H9 (cell line): ENCODE data around the gene F13B. TPM values are rescaled to one million over a fixed set of nuclear protein-coding genes. Genes with fewer than 3 reads are reported as not detected.

Experiments
- DNase-seq: peaks from one replicate; pipeline ENCODE4 v3.0.0-alpha.2; 2017
- H2AFZ ChIP-seq: one replicate; pipeline ENCODE4 v1.6.1; 2013; ENCODE audit warnings: mild to moderate bottlenecking, low read length, control low read depth, moderate library complexity
- H2AK5ac ChIP-seq: 2 replicates; pipeline ENCODE4 v1.6.1; 2013; ENCODE audit warnings: low read length, control low read depth, mixed read lengths; ENCODE audit not compliant: insufficient read length
- H2BK120ac ChIP-seq: one replicate; pipeline ENCODE4 v1.6.1; 2013; ENCODE audit warnings: low read depth, mild to moderate bottlenecking, low read length, control low read depth, inconsistent platforms; ENCODE audit not compliant: poor library complexity, severe bottlenecking
- H2BK12ac ChIP-seq: 2 replicates; pipeline ENCODE4 v1.6.1; 2013; ENCODE audit warnings: low read length, control low read depth, mixed read lengths, low read depth; ENCODE audit not compliant: insufficient read length
- H2BK15ac ChIP-seq: 2 replicates; pipeline ENCODE4 v1.6.1; 2013; ENCODE audit warnings: low read depth, low read length, control low read depth
- H2BK20ac ChIP-seq: one replicate; pipeline ENCODE4 v1.6.1; 2013; ENCODE audit warnings: low read depth, mild to moderate bottlenecking, low read length, control low read depth, inconsistent platforms; ENCODE audit not compliant: poor library complexity, severe bottlenecking
- H2BK5ac ChIP-seq: 2 replicates; pipeline ENCODE4 v1.6.1; 2013; ENCODE audit warnings: low read length, control low read depth, mixed read lengths; ENCODE audit not compliant: insufficient read length
- H3K14ac ChIP-seq: 2 replicates; pipeline ENCODE4 v1.6.1; 2013; ENCODE audit warnings: low read length, control low read depth; ENCODE audit not compliant: insufficient read depth
- H3K18ac ChIP-seq: 2 replicates; pipeline ENCODE4 v1.6.1; 2013; ENCODE audit warnings: low read depth, mild to moderate bottlenecking, mixed read lengths, low read length, control low read depth; ENCODE audit not compliant: insufficient read length
- H3K23ac ChIP-seq: 2 replicates; pipeline ENCODE4 v1.6.1; 2013; ENCODE audit warnings: low read length, control low read depth, mixed read lengths, low read depth; ENCODE audit not compliant: insufficient read length
- H3K23me2 ChIP-seq: 2 replicates; pipeline ENCODE4 v1.6.1; 2013; ENCODE audit warnings: low read depth, mild to moderate bottlenecking, mixed read lengths, low read length, control low read depth; ENCODE audit not compliant: insufficient read length, poor library complexity, severe bottlenecking
- H3K27ac ChIP-seq: 2 replicates; pipeline ENCODE4 v1.5.1; 2013; ENCODE audit warnings: low read length, control low read depth, mixed read lengths, low read depth; ENCODE audit not compliant: insufficient read length
- H3K27me3 ChIP-seq: 2 replicates; pipeline ENCODE4 v1.6.1; 2013; ENCODE audit warnings: low read length, control low read depth, inconsistent platforms; ENCODE audit not compliant: insufficient read depth
- H3K4ac ChIP-seq: 2 replicates; pipeline ENCODE4 v1.6.1; 2013; ENCODE audit warnings: low read depth, mild to moderate bottlenecking, control low read depth, inconsistent platforms, low read length, moderate library complexity
- H3K4me1 ChIP-seq: 2 replicates; pipeline ENCODE4 v1.6.1; 2013; ENCODE audit warnings: low read length, control low read depth, inconsistent platforms; ENCODE audit not compliant: insufficient read depth
- H3K4me2 ChIP-seq: 2 replicates; pipeline ENCODE4 v1.6.1; 2013; ENCODE audit warnings: low read length, control low read depth, mixed read lengths; ENCODE audit not compliant: insufficient read length, insufficient read depth
- H3K56ac ChIP-seq: 2 replicates; pipeline ENCODE4 v1.6.1; 2013; ENCODE audit warnings: low read depth, mild to moderate bottlenecking, mixed read lengths, low read length, control low read depth; ENCODE audit not compliant: insufficient read length
- H3K79me1 ChIP-seq: 2 replicates; pipeline ENCODE4 v1.6.1; 2013; ENCODE audit warnings: low read depth, mild to moderate bottlenecking, moderate library complexity, low read length, control low read depth, inconsistent platforms; ENCODE audit not compliant: insufficient read depth, poor library complexity, severe bottlenecking
- H3K79me2 ChIP-seq: 2 replicates; pipeline ENCODE4 v1.6.1; 2013; ENCODE audit warnings: low read length, control low read depth, inconsistent platforms; ENCODE audit not compliant: insufficient read depth
- H3K9ac ChIP-seq: 2 replicates; pipeline ENCODE4 v1.6.1; 2013; ENCODE audit warnings: low read length, control low read depth, mixed read lengths; ENCODE audit not compliant: insufficient read length; ENCODE audit errors: extremely low read depth
- H3K9me3 ChIP-seq: one replicate; pipeline ENCODE4 v1.6.1; 2013; ENCODE audit warnings: low read depth, low read length, inconsistent platforms; ENCODE audit not compliant: control insufficient read depth
- H3T11ph ChIP-seq: one replicate; pipeline ENCODE4 v1.6.1; 2013; ENCODE audit warnings: mild to moderate bottlenecking, low read length, control low read depth, inconsistent platforms
- H4K20me1 ChIP-seq: one replicate; pipeline ENCODE4 v1.6.1; 2013; ENCODE audit not compliant: control insufficient read depth, insufficient read length, insufficient read depth
- H4K5ac ChIP-seq: 2 replicates; pipeline ENCODE4 v1.6.1; 2013; ENCODE audit warnings: low read depth, mild to moderate bottlenecking, mixed read lengths, low read length, control low read depth; ENCODE audit not compliant: insufficient read length
- H4K8ac ChIP-seq: replicated peaks from 2 replicates; pipeline ENCODE4 v1.6.1; 2013; ENCODE audit warnings: low read length, control low read depth, mixed read lengths, low read depth; ENCODE audit not compliant: insufficient read length
- H4K91ac ChIP-seq: 2 replicates; pipeline ENCODE4 v1.6.1; 2013; ENCODE audit warnings: low read depth, mild to moderate bottlenecking, moderate library complexity, mixed read lengths, low read length, control low read depth; ENCODE audit not compliant: insufficient read length
- H3K27ac Mint-ChIP-seq, 3 experiments: 2 replicates in 2 of 3; 3 replicates in 1 of 3; pipeline ENCODE4 v1.8.0; 2020 to 2021; ENCODE audit warnings: mixed read lengths in 3 of 3, mild to moderate bottlenecking in 1 of 3, moderate library complexity in 1 of 3
- H3K27me3 Mint-ChIP-seq: 2 replicates; pipeline ENCODE4 v1.8.0; 2021; ENCODE audit warnings: low read depth, mild to moderate bottlenecking, moderate library complexity, mixed read lengths
- H3K36me3 Mint-ChIP-seq, 3 experiments: 2 replicates in 2 of 3; 3 replicates in 1 of 3; pipeline ENCODE4 v1.8.0; 2020 to 2021; ENCODE audit warnings: low read depth in 3 of 3, mixed read lengths in 3 of 3; ENCODE audit not compliant: insufficient read depth in 1 of 3
- H3K4me1 Mint-ChIP-seq, 2 experiments: 2 replicates each; pipeline ENCODE4 v1.8.0; 2020; ENCODE audit warnings: mixed read lengths in 2 of 2
- H3K4me3 Mint-ChIP-seq, 2 experiments: 2 replicates in 1 of 2; 3 replicates in 1 of 2; pipeline ENCODE4 v1.8.0; 2020 to 2021; ENCODE audit warnings: mild to moderate bottlenecking in 2 of 2, mixed read lengths in 2 of 2, moderate library complexity in 1 of 2
- H3K9me3 Mint-ChIP-seq, 2 experiments: 2 replicates in 1 of 2; 3 replicates in 1 of 2; pipeline ENCODE4 v1.8.0; 2020; ENCODE audit warnings: mild to moderate bottlenecking in 2 of 2, mixed read lengths in 2 of 2, moderate library complexity in 1 of 2
- CTCF ChIP-seq: fragments of 200-600 bp; sonication (generic); conservative IDR thresholded peaks from 3 replicates; pipeline ENCODE4 v1.8.0; 2021; ENCODE audit warnings: antibody characterized with exemption, mild to moderate bottlenecking
- WGBS: extraction: QIAGEN DNeasy Blood & Tissue Kit; methylation state at CpG from one replicate; pipeline ENCODE4 v1.1.7; 2013; ENCODE audit warnings: missing lambda C conversion rate, low lambda C conversion rate, mixed read lengths; ENCODE audit not compliant: insufficient read length; ENCODE audit errors: extremely low coverage; 5-methylcytosine and 5-hydroxymethylcytosine counted together
- total RNA-seq: library from RNA; stranded (reverse); gene quantifications from 2 replicates; pipeline ENCODE4 v1.2.1, GENCODE V29; 2021

Gene F13B
- total RNA-seq, 1 experiment from 2014 or later = not detected

GRCh38 chr1:197103300-197103699 is 36.2 kb upstream of the F13B start:
- H2AK5ac ChIP-seq = no peak overlapping the region
- no peaks in the 10 kb centered on the region for H3K79me2 ChIP-seq
- H4K20me1 ChIP-seq = no peaks in the 10 kb centered on the region
- H3K4ac ChIP-seq = no peak overlapping the region
- no peak overlapping the region for H3K56ac ChIP-seq
- peaks cover 58 to 79% (median 77%) of the 10 kb centered on the region in 3 experiments for H3K36me3 Mint-ChIP-seq
- H4K8ac ChIP-seq = no peak overlapping the region
- H2BK120ac ChIP-seq = no peak overlapping the region
- no peak for DNase-seq
- no peak overlapping the region for H3K4me3 Mint-ChIP-seq
- H3K18ac ChIP-seq = no peak overlapping the region
- H3K27ac ChIP-seq = no peak overlapping the region
- no CpG with 5 or more reads among the region's 5 CpGs for WGBS
- peaks cover 38 to 41% of the 10 kb centered on the region in 2 experiments for H3K9me3 Mint-ChIP-seq
- no peak overlapping the region for H3T11ph ChIP-seq
- no peak overlapping the region for H2BK20ac ChIP-seq
- H3K9me3 ChIP-seq = peaks cover 22% of the 10 kb centered on the region
- H4K5ac ChIP-seq = no peak overlapping the region
- H2BK15ac ChIP-seq = no peak overlapping the region
- peaks cover 3 to 15% of the 10 kb centered on the region in 2 experiments; a peak in 2 of 4 replicates for H3K4me1 Mint-ChIP-seq
- H3K4me2 ChIP-seq = no peak overlapping the region
- H3K9ac ChIP-seq = no peak overlapping the region
- H3K14ac ChIP-seq = no peak overlapping the region
- no peak overlapping the region for H2BK5ac ChIP-seq
- H2BK12ac ChIP-seq = no peak overlapping the region
- H3K23ac ChIP-seq = no peak overlapping the region
- H3K27ac Mint-ChIP-seq = no peak overlapping the region
- H3K27me3 Mint-ChIP-seq = no peaks in the 10 kb centered on the region
- no peak overlapping the region for H4K91ac ChIP-seq
- H3K27me3 ChIP-seq = no peaks in the 10 kb centered on the region
- H3K23me2 ChIP-seq = no peaks in the 10 kb centered on the region
- TF ChIP-seq CTCF = no peak
- H2AFZ ChIP-seq = no peak overlapping the region
- no peaks in the 10 kb centered on the region for H3K79me1 ChIP-seq
- no peaks in the 10 kb centered on the region for H3K4me1 ChIP-seq
